Gastroesophageal sphincter (tissue), 3 donors: ENCODE measurements around the gene HIPK4.

ENCODE experiments used
- POLR2A ChIP-seq, 2 donors: fragments of 450-650 bp; IDR thresholded peaks; one replicate each; pipeline ENCODE4 v1.6.1; 2017; ENCODE audit warnings: antibody characterized with exemption in 2 of 2, mild to moderate bottlenecking in 2 of 2, moderate library complexity in 1 of 2
- TF ChIP-seq, protein P1 (sequence below), 4 experiments: fragments of 200-600 bp in 2 of 4; fragments of 450-650 bp in 2 of 4; sonication (generic) in 1 of 4; IDR thresholded peaks; one replicate each; pipeline ENCODE4 v1.5.1; 2017 to 2019; ENCODE audit warnings: antibody characterized with exemption in 4 of 4, mild to moderate bottlenecking in 2 of 4, moderate library complexity in 2 of 4

DNA sequence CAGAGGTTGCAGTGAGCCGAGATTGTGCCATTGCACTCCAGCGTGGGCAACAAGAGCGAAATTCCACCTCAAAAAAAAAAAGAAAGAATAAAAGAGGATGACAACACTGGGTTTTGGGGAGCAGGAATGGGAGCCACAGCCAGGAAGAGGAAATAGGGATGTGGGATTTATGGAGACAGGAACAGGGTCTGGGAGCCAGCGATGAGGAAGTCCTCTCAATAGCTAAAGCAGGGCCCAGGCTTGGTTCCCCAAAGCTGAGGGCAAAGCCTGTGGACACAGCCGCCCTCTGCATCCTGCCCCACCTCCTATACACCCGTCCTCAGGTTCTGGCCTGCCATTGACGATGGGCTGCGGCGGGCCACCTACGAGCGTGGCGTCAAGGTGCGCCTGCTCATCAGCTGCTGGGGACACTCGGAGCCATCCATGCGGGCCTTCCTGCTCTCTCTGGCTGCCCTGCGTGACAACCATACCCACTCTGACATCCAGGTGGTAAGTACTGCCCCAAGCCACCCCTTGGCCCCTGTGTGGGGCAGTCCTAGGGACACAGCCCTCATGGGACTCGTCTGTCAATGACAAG lies 13.6 kb downstream of the HIPK4 start:
- no peak for TF ChIP-seq POLR2A (IDR thresholded peaks at IDR 0.05)
- TF ChIP-seq, protein P1, sequence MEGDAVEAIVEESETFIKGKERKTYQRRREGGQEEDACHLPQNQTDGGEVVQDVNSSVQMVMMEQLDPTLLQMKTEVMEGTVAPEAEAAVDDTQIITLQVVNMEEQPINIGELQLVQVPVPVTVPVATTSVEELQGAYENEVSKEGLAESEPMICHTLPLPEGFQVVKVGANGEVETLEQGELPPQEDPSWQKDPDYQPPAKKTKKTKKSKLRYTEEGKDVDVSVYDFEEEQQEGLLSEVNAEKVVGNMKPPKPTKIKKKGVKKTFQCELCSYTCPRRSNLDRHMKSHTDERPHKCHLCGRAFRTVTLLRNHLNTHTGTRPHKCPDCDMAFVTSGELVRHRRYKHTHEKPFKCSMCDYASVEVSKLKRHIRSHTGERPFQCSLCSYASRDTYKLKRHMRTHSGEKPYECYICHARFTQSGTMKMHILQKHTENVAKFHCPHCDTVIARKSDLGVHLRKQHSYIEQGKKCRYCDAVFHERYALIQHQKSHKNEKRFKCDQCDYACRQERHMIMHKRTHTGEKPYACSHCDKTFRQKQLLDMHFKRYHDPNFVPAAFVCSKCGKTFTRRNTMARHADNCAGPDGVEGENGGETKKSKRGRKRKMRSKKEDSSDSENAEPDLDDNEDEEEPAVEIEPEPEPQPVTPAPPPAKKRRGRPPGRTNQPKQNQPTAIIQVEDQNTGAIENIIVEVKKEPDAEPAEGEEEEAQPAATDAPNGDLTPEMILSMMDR (IDR thresholded peaks at IDR 0.05), result no peak
